Body of pancreas (tissue), 4 donors: ENCODE results near the gene SETD1B. TPM values are rescaled to one million over a fixed set of nuclear protein-coding genes. Genes with fewer than 3 reads are reported as not detected.
"Not testable (repeated sequence)": the region's sequence is repeated elsewhere in the genome, so short reads cannot be mapped to it uniquely, and the experiment has no call there.

ENCODE experiments used
- ATAC-seq: fragments of 150-250 bp; one replicate; pipeline ENCODE4 v1.9.1; 2016
- DNase-seq, 4 donors: peaks; one replicate each; pipeline ENCODE4 v3.0.0-alpha.2; 2019
- H3K27ac ChIP-seq, 4 donors: fragments of 200-600 bp; sonication (generic); 1 replicate in 3 of 4; 2 replicates in 1 of 4; pipeline versions ENCODE4 v1.5.1 to v1.6.1; 2016 to 2019; ENCODE audit warnings: mild to moderate bottlenecking in 1 of 4, mixed read lengths in 1 of 4, moderate library complexity in 1 of 4
- H3K27me3 ChIP-seq, 2 donors: fragments of 200-600 bp; sonication (generic); one replicate each; pipeline ENCODE4 v1.6.0; 2016; ENCODE audit warnings: mild to moderate bottlenecking in 1 of 2
- H3K36me3 ChIP-seq, 2 donors: fragments of 200-600 bp; sonication (generic); replicated peaks in 1 of 2; 2 replicates each; pipeline ENCODE4 v1.5.1; 2016; ENCODE audit warnings: low read depth in 2 of 2; ENCODE audit not compliant: insufficient read depth in 1 of 2
- H3K4me1 ChIP-seq: fragments of 200-600 bp; sonication (generic); one replicate; pipeline ENCODE4 v1.6.0; 2016
- H3K4me3 ChIP-seq, 2 donors: fragments of 200-600 bp; sonication (generic); 1 replicate in 1 of 2; 2 replicates in 1 of 2; pipeline ENCODE4 v1.5.1; 2016 to 2019
- H3K9me3 ChIP-seq, 3 donors: fragments of 200-600 bp; sonication (generic); 1 replicate in 2 of 3; 2 replicates in 1 of 3; pipeline ENCODE4 v1.5.1; 2016
- CTCF ChIP-seq, 7 experiments: fragments of 450-650 bp in 4 of 7; fragments of 200-600 bp in 3 of 7; sonication (generic) in 3 of 7; IDR thresholded peaks; one replicate each; pipeline ENCODE4 v1.5.1; 2016 to 2019; ENCODE audit warnings: antibody characterized with exemption in 7 of 7
- POLR2A ChIP-seq, 3 donors: fragments of 450-650 bp; IDR thresholded peaks; one replicate each; pipeline ENCODE4 v1.6.1; 2016; ENCODE audit warnings: antibody characterized with exemption in 3 of 3, mild to moderate bottlenecking in 2 of 3
- WGBS, 2 donors: methylation state at CpG; one replicate each; pipeline ENCODE4 v1.1.5; 2017; 5-methylcytosine and 5-hydroxymethylcytosine counted together
- intact Hi-C: fragments of 100-400 bp; cut with DNase I; formaldehyde crosslinking; loops from one replicate; pipeline ENCODE4 v1.15.1; 2023
- total RNA-seq, 2 donors: library from RNA; depleted of rRNA; stranded (reverse); fragments of >200 nt; gene quantifications; one replicate each; pipeline ENCODE4 v1.1.0, GENCODE V29; 2016

The SETD1B gene
- total RNA-seq, 2 donors from 2014 or later: 9.1 to 15.8 TPM

GRCh38 chr12:121857322-121858246, 53.8 kb downstream of the SETD1B start:
- H3K36me3 ChIP-seq: no peaks in the 10 kb centered on the region
- H3K4me1 ChIP-seq: peaks cover 41% of the 10 kb centered on the region
- 65 to 70% methylated on average over 8 to 9 of the region's 11 CpGs for WGBS, 2 donors
- intact Hi-C loops: no loop called here
- H3K4me3 ChIP-seq: no peak overlapping the region
- no peaks in the 10 kb centered on the region for H3K27me3 ChIP-seq
- ATAC-seq (no peak), DNase-seq (no peak)
- no peaks in the 10 kb centered on the region for H3K9me3 ChIP-seq
- TF ChIP-seq POLR2A (IDR thresholded peaks at IDR 0.05): no peak
- TF ChIP-seq CTCF (IDR thresholded peaks at IDR 0.05): no peak
- H3K27ac ChIP-seq: peak overlapping the region; percentile 82 to 91 (median 86)

GRCh38 chr12:121858318-121858661, 54.5 kb downstream of the SETD1B start:
- no peak for ATAC-seq
- no peaks in the 10 kb centered on the region for H3K27me3 ChIP-seq
- H3K36me3 ChIP-seq: no peaks in the 10 kb centered on the region
- H3K4me1 ChIP-seq: peaks cover 48% of the 10 kb centered on the region
- DNase-seq: no peak
- intact Hi-C loops: no loop called here
- 83% methylated on average over 9 to 10 of the region's 10 CpGs for WGBS, 2 donors
- H3K9me3 ChIP-seq: no peaks in the 10 kb centered on the region
- peak overlapping the region; percentile 82 to 91 (median 86) for H3K27ac ChIP-seq
- TF ChIP-seq CTCF (IDR thresholded peaks at IDR 0.05): no peak
- no peak for TF ChIP-seq POLR2A (IDR thresholded peaks at IDR 0.05)
- H3K4me3 ChIP-seq: no peak overlapping the region

GRCh38 chr12:121858662-121859572, 55.1 kb downstream of the SETD1B start, which contains the start of gene HPD:
HPD (minus strand) TSS chr12:121858859; CDS start chr12:121858823, 36 bp downstream.
- no peak within 1 kb of the TSS for H3K4me3 ChIP-seq
- H3K9me3 ChIP-seq: no peaks in the 10 kb centered on the region
- ATAC-seq: peak; percentile 83
- peak in 1 of 3 donors; percentile 26 for TF ChIP-seq POLR2A (IDR thresholded peaks at IDR 0.05)
- TF ChIP-seq CTCF (IDR thresholded peaks at IDR 0.05): peak in 1 of 7 experiments; percentile 1
- no peaks in the 10 kb centered on the region for H3K36me3 ChIP-seq
- H3K4me1 ChIP-seq: peaks cover 50% of the 10 kb centered on the region
- no peaks in the 10 kb centered on the region for H3K27me3 ChIP-seq
- intact Hi-C loops: no loop called here
- peak; percentile 65 to 85 (median 80) for DNase-seq
- 49 to 50% methylated on average over 13 to 16 of the region's 16 CpGs for WGBS, 2 donors
- peak within 1 kb of the TSS; percentile 82 to 91 (median 86) for H3K27ac ChIP-seq

GRCh38 chr12:121860257-121860656, 56.4 kb downstream of the SETD1B start:
- no peak overlapping the region for H3K4me3 ChIP-seq
- 80 to 100% methylated on average over 1 of the region's 1 CpG for WGBS, 2 donors
- intact Hi-C loops: no loop called here

GRCh38 chr12:121860699-121861098, 56.9 kb downstream of the SETD1B start:
- ATAC-seq, DNase-seq, H3K36me3 ChIP-seq, H3K4me3 ChIP-seq, H3K27me3 ChIP-seq, H3K9me3 ChIP-seq, intact Hi-C loops: not testable (repeated sequence)
- Histone ChIP-seq H3K4me1 (peaks cover 50% of the 10 kb centered on the region), H3K27ac (peak overlapping the region in 3 of 4 donors; percentile 82 to 91 (median 83))
- WGBS, 2 donors: 95 to 100% methylated on average over 4 of the region's 4 CpGs

More at GRCh38 chr12:121860257-121860656, 56.4 kb downstream of the SETD1B start:
- Histone ChIP-seq H3K9me3 (no peaks in the 10 kb centered on the region), H3K27ac (peak overlapping the region; percentile 82 to 91 (median 86)), H3K4me1 (peaks cover 50% of the 10 kb centered on the region), H3K27me3 (no peaks in the 10 kb centered on the region), H3K36me3 (no peaks in the 10 kb centered on the region)
- DNase-seq (peak in 3 of 4 donors; percentile 13 to 49 (median 44)), ATAC-seq (no peak)
- TF ChIP-seq CTCF (IDR thresholded peaks at IDR 0.05): no peak
- TF ChIP-seq POLR2A (IDR thresholded peaks at IDR 0.05): no peak
